LHCN-M2 (cell line): ENCODE measurements around the gene KAT6B. TPM values are rescaled to one million over a fixed set of nuclear protein-coding genes. Genes with fewer than 3 reads are reported as not detected.

Experiments used
- DNase-seq: peaks from one replicate; pipeline ENCODE4 v3.0.0-alpha.2; 2012; ENCODE audit warnings: low read depth
- total RNA-seq: library from RNA; depleted of rRNA; stranded (reverse); fragments of >200 nt; gene quantifications from 2 replicates; pipeline ENCODE4 v1.2.3, GENCODE V29; 2014

The KAT6B gene
- total RNA-seq, 1 experiment from 2014 or later, result 11.3 TPM

DNA sequence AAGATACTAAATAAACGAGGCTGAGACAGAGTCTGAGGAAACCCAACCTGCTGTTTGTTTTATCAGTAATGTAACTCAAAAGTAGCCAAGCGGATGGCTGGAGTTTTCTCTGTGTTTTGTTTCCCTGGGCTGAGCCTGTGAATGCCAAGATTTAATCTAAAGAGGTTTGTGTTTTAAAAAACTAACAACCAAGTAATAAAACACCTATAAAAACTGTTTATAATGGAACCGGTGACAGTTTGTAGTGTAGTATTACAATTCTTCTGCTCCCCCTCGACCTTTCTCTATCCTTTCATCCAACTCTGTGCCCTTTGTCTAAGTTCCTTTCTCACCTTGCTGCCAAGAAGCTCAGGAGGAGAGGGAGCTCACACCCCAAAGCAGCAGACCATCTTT lies 2.6 kb upstream of the KAT6B start:
- DNase-seq, result no peak

DNA sequence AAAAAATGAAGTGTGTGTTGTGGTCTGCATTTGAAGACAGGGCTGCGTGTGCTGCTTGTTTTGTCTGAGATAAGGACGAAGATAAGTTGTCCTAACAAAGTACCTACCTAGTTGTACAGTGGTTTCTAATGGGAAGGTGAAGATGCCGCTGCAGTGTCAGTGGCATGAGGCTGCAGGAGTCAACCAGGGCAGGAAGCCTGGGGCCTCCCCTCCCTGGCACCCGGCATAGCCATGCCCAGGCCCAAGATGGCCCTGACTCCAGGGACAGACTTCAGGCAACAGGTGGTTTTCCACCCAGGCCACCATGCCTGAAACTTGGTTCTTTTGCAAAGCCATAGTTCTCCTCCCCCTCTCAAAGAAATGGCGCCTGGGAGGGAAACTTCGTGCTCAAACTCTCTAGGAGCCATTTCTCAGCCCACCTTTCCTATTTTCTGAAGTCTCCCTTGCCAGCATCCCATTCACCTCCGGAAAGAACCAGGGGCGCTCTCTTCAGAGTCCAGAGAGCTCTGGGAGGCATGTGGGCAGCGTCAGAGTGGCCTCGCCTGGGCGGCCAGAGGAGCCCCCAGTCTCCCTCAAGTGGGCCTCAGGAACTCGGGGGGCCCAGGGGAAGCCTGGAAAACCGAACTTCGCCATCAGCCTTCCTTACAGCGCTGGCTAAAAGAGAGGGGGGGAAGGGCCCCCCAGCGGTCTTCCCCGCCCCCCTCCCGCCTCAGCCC lies 2.1 kb upstream of the KAT6B start:
- no peak for DNase-seq

DNA sequence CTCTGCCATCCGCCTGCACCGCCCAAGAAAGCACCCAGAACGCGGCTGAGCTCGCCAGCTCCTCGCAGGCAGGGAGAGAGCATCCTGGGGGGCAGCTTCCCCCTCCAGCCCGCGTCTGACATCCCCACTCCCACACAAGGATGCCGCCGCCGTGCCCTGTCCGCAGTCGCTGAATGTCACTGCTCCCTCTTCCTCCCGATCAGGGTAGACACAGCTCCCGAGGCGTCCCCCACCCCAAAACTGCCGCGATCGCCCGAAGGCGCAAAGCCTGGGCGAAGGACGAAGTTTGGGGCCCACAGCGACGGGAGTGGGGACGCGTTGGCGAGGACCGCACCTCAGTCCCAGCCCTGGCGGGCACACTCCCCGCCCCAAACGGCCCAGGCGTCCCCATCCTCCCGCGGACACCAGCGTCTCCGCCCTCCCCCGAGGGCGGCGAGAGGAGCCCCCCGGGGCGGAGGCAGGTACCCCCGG lies 1.5 kb upstream of the KAT6B start:
- no peak for DNase-seq

DNA sequence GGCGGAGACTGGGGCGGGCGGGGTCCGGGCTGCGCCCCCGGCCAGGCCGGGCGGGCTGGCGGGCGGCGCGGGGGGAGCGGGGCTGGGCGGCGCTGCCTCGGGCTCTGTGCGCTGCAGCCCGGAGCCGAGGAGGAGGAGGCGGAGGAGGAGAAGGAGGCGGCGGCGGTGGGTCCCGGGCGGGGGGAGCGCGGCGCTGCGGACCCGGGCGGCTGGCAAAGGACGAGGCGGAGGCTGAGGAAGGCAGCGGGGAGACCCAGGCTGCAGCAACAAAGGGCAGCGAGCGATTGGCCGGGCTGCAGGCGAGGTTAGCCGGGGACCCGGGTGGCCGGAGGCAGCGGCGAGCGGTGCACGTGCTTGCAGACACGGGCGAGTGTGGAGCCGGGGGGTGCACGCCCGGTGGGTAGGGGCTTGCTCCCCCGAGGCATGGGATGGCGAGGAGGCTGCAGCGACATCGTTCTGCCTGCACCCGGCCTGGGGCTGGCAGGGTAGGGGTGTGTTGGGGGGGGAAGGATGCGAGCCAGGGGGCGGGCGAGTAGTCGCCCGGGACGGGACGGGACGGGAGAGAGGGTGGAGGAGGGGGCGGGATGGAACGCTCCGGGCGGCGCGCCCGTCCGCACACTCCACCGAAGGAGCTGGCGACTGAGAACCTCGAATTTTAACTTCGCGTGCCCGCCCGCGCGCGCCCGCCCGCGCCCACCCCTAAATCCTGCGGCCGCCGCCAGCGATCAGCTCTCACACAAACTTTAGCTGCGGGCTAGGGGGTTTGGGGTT lies 844 bp upstream of the KAT6B start:
- no peak for DNase-seq

DNA sequence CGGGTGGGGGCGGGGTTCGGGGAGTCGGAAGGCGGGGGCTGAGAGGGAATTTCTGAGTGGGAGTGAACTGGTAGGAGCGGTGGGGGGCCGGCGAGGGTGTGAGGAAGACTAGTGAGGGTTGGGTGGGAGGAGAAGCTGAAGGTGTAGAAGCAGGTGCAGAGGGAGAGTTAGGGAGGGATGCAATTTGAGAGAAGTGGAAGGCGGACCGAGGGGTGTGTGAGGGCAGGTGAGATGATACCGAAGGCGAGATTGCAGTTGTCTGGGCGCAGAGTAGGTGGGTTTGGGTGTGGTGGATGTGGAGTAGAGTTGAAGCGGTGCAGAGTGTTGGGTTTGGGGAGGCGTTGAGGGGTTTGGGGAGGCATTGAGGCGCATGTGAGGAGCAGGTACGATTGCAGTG lies 643 bp downstream of the KAT6B start:
- no peak for DNase-seq

DNA sequence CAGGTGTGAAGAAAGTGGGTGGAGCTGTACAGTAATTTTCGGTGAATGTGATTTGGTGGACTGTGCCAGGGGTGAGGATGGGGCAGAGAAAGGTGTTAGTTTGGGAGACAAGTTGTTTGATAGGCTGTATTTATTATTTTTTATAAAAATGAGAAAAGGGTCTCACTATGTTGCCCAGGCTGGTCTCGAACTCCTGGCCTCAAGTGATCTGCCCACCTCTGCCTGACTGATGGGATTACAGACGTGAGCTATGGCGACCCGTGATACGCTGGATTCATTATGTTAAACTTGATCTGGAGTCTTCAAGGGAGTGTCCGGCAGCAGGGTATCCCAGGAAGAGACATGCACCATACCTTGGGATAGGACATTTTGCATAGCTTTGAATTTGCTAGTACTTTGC lies 1.3 kb downstream of the KAT6B start:
- no peak for DNase-seq

DNA sequence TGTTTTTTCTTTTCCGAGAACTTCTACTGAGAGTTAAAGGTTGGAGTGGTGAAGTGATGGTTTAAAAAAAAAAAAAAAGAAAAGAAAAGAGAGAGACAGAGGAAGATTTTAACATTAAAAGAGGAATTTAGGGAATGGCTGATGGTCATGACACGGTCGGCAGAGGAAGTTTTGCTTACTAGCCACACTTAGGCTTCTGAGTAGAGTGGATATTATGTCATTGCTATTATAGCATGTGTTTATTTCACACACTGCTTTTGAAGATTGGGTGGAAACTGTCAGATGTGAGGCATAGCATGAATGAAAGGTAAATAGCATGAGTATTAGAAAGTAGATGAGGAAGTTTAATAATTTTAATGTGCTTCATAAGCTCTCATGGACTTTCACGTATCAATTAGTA lies 2.5 kb downstream of the KAT6B start:
- no peak for DNase-seq

DNA sequence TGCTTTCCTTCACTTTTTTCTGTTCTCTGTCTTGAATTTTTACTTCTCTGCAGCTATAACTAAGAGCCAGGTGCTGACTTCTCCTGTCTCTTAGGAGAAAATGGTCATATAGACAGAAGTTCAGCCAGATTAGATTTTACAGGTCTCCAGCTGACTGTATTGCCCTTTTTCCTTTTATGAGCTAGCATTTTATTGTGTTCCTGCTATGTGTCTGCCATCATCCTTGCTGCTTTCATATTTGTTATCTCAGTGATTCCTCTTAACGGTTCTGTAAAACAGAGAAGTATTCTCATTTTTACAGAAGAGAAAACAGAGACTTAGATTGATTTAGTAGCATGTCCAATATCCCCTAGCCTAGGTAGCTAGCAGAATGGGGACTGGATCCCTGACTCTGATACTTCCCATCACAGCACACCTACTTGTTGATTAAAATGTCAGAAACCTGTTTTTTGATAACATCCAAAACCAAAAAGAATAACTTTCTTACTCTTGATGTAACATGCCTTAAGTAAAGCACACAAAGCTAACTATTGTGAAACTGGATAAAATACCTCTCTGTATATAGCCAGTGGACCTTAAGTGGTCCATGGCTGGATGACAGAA lies 5.2 kb downstream of the KAT6B start:
- no peak for DNase-seq

DNA sequence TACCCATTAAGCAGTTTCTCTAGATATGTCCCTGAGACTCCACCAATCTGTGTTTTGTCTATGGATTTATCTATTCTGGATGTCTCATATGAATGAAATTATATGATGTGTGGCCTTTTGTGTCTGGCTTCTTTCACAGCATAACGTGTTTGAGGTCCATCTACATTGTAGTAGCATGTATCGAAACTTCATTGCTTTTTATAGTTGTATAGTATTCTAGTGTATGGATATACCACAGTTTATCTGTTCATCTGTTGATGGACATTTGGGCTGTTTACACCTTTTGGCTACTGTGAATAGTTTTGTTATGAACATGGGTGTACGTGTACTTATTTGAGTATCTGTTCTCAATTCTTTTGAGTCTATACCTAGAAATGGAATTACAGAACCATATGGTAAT lies 9.6 kb downstream of the KAT6B start:
- DNase-seq, result no peak

DNA sequence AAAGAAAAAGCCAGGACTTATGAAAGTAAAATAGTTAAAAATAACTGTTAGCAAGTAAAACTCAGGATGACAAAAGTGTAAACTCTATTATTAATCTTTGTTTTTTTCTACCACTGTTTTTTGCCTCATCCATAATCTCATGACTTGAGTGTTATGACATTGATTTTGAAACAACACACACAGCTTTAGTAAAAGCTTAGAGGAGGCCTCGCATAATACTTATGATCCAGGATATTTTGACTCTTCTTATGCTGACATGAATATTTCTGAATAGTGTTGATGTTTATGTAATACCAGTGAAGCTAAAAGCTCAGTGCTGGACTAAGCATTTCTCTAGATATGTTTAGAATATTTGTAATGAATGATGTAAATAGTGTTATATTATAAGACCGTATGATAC lies 10.5 kb downstream of the KAT6B start:
- no peak for DNase-seq

DNA sequence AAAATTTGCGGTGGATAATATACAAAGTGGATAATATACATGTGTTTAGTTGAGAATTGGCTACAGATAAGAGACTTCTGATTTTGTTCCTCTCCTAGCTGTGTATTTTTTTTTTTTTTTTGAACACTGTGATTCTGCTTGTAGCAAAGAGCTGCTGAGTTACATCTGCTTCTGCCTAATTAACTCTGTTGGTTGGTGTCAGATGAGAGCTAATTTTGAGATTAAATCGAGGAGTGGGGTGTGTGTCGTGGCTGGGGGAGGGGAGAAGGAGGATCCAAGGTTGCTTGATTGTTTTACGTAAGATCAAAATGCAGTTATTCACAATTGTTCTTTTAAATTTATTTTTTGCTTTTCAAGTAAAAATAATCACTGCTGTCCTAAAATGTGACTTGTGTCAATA lies 11.3 kb downstream of the KAT6B start:
- DNase-seq, result no peak

DNA sequence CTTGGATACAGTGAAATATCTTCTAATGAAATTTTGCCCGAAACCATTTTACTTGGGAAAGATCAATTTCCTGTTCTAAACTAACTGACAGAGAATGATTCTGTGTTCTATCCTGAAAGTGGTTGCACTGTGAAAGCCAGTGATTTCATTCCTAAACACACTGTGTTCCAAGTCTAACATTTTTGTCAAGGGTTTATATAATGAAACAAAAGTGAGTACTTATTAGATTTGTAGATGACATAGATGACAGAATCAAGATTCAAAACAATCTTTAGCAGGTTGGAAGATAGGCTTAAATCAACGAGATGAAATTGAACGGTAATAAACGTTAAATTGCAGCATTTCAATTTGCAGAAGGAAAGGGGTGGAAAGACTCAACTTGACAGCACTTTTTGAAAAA lies 13.3 kb downstream of the KAT6B start:
- DNase-seq, result no peak

DNA sequence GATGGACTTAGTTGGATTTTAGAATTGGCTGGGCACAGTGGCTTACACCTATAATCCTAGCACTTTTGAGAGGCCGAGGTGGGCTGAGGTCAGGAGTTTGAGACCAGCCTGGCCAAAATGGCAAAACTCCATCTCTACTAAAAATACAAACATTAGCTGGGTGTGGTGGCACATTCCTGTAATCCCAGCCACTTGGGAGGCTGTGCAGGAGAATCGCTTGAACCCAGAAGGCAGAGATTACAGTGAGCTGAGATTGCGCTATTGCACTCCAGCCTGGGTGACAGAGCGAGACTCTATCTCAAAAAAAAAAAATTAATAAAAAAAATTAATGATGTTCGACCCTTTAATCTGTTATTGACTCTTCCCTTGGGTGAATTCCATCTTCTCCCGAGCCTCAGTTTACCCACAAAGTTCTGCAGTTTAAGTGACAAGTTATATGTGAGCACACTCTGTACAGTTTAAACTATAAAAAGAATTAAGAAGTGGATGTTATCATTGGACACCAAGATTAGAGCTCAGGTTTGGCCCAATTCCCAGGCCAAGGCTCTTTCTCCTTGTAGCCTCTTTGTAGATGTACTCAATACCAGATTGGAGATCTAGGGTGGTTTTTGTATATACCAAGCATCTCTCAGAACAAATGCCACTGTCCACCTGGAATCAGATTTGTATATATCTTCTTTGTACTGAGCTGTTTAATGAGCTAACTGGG lies 15.0 kb downstream of the KAT6B start:
- no peak for DNase-seq

DNA sequence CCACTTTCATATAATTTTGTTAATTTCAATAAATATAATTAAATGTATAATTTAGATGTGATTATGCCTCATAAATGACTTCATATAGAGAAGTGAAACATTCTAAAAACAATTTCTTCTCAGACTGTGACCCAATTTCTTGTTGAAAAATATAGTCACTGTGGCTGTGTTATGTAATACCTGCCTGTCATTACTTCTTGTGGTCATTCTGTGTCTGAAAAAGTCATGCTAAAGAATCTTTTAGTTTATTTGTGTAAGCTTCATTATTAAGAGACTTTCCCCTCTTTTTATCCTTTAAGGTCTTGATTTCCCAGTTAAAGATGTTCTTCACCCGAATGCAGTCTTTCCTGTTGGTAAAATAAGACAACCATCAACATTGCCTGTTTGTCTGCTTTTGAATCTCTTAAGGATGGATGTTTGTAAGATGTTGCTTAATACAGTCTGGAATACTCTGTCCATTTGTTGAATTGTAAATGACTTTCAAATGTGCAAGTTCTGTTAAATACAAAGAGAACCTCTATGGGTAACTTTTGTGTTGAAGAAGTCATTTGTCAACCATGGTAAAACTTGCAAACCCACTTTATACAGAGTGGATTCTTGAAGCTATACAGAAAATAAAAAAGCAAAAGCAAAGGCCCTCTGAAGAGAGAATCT lies 16.0 kb downstream of the KAT6B start:
- DNase-seq, result peak; percentile 15

DNA sequence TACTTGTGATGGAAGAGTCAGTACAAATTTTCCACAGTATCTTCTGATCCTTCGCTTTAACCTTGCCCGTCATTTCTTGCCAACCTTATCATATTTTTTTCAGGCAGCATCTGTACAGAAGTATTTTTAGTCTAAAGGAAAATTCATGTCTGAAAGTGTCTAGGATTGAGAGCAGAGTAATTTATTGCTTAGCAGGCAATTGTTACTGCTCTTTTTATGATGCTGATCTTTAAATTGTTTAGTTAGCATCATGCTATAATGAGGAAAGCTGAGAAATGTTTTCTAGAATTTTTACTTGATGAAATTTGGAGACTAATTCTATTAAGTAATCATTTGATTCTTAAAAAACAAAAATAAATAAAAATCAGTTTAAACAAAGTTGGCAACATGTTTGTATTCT lies 20.6 kb downstream of the KAT6B start:
- no peak for DNase-seq

DNA sequence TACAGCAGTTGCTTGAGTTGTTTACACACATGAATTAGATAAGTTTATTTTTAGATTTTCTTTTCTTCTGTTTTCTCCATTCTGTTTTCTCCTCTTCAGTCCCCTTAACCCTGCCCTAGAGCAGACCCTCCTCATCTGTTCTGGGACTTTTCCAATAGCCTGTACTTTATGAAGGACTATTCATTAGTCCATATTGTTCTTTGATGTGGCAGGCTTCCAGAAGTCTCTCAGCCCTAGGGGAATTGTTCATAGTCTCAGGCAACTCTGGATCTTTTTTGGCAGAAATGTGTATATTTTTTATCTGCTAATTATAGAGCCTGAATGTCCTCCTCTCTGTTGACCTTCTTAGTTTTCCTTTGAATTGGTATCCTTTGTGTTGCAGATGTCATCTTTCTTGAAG lies 25.4 kb downstream of the KAT6B start:
- no peak for DNase-seq

DNA sequence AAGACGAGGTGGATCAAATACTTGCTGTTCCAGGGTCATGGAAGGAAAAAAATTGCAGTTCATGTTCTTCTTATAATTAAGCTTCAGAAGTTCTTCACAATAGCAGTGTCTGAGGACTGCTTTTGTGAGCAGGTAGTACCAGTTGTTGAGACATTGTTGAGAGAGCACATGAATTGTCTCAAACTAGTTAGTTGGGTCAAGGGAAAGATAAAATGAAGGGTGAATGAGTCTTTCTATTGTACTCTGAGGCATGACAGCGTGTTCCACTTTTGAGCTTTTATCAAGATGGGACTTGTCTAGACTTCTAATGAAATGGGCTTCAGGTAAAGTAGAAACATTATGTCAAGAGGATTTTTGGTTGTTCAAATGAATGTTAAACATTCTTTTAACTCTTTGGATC lies 26.0 kb downstream of the KAT6B start:
- no peak for DNase-seq

DNA sequence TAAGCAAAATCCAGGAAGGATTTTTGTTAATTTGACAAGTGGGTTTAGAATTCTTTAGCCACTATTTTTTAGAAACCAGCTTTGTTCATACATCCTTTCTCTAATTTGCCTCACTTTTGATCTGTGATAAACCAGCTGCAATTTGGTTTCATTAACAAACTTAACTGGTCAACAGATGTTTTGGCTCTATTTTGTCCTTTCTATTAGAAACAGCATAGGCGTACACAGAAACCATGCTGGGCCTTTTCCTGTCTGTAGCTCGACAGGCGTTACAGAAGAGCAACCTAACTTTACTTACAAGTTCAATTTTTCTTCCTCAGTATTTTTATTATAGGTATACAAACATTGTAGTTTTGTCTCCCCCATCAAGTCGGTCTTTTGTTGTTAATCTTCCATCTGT lies 28.2 kb downstream of the KAT6B start:
- DNase-seq, result no peak

DNA sequence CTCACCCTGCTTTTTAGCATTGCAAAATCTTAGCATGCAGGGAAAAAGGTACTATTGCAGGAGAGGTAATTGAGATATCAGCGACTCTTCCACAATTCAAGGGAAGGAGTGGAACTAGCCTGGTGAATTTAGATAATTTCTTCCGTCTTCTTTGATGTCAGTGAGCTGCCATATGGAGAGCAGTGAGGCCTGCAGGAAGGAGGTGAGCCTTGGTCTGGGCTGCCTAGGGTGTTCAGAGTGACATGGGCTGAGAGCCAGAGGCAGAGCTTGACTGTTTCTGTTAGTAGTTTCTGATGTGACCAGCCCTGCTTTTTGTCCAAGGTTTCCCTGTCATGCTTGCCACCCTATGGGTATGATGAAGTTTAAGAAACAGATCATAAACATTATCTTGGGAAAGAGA lies 28.6 kb downstream of the KAT6B start:
- DNase-seq, result no peak

DNA sequence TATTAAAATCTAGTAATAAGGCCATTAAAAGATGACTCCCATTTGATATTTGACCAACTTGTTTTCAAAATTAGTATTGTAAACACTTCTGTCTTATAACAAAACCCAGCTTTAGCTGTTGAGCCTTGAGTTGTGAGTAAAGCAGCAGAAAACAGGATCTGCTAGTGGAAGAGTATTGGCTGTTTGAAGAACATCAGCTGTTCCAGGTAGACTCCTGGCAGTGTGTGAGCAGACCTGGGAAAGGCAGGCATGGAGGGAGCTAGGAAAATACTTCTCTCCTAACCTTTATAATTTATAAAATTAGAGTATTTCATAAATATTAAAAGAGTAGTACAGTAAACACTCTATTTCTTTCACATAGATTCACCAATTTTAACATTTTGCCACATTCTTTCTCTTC lies 29.0 kb downstream of the KAT6B start:
- DNase-seq, result no peak

DNA sequence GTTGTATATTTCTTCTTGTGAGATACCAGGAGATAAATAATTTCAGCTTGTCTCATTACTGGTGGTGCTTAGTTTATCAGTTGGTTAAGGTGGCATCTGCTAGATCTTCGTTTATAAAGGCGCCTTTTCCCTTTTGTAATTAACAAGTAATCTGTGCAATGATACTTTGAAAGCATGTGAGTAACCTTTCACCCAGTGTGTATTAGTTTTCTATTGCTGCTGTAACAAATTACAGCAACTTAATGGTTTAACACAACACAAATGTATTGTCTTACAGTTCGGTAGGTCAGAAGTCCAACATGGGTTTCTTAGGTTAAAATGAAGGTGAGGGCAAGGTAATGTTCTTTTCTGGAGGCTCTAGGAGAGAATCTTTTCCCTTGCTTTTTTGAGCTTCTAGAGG lies 30.5 kb downstream of the KAT6B start:
- no peak for DNase-seq

DNA sequence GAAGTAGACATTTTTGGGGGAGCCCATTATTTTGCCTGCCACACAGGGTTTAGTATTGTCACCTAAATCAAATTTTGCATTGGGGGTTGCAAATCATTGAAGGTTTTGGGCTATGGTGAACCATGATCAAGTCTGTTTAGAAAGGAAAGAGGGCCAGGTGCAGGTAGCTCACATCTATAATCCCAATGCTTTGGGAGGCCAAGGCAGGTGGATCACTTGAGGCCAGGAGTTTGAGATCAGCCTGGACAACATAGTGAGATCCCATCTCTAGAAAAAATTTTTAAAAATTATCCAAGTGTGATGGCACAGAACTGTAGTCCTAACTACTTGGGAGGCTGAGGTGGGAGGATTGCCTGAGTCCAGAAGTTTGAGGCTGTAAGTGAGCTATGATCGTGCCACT lies 31.2 kb downstream of the KAT6B start:
- DNase-seq, result no peak
